Activated CD8-positive, alpha-beta memory T cell treated with anti-CD3 and anti-CD28 coated beads, Interleukin-2, amount 50 U/mL, for 24 hours (primary cell): ENCODE results near the gene C1orf35.

Source experiments
- DNase-seq: peaks from one replicate; pipeline ENCODE4 v3.0.0-alpha.2; 2020; ENCODE audit errors: extremely low read depth

Gene C1orf35

GRCh38 chr1:228079013-228079412 lies 24.1 kb downstream of the C1orf35 start:
- DNase-seq = no peak

GRCh38 chr1:228077565-228078330 lies 25.4 kb downstream of the C1orf35 start:
- no peak for DNase-seq

- no peak for DNase-seq
These were observed 26.2 kb downstream of the C1orf35 start for GRCh38 chr1:228076796-228077430.

GRCh38 chr1:228075801-228076271 lies 27.3 kb downstream of the C1orf35 start:
- no peak for DNase-seq

GRCh38 chr1:228074954-228075730 lies 28.0 kb downstream of the C1orf35 start:
- no peak for DNase-seq

- DNase-seq = no peak
These were observed 29.1 kb downstream of the C1orf35 start for GRCh38 chr1:228073857-228074545.

GRCh38 chr1:228073061-228073856 lies 29.9 kb downstream of the C1orf35 start:
- DNase-seq = no peak

GRCh38 chr1:228072658-228073043 lies 30.5 kb downstream of the C1orf35 start:
- DNase-seq = no peak

GRCh38 chr1:228071839-228072657 lies 31.1 kb downstream of the C1orf35 start:
- DNase-seq = no peak

- DNase-seq = no peak
These were observed 32.3 kb downstream of the C1orf35 start for GRCh38 chr1:228070851-228071250.

GRCh38 chr1:228070173-228070572 lies 33.0 kb downstream of the C1orf35 start:
- DNase-seq = no peak

- no peak for DNase-seq
These were observed 34.8 kb downstream of the C1orf35 start for GRCh38 chr1:228068359-228068758.

- no peak for DNase-seq
These were observed 36.1 kb downstream of the C1orf35 start for GRCh38 chr1:228066891-228067654.

GRCh38 chr1:228066416-228066815 lies 36.7 kb downstream of the C1orf35 start:
- DNase-seq = no peak

GRCh38 chr1:228065543-228066347 lies 37.4 kb downstream of the C1orf35 start:
- DNase-seq = no peak

GRCh38 chr1:228064741-228065542 lies 38.2 kb downstream of the C1orf35 start:
- no peak for DNase-seq

GRCh38 chr1:228064296-228064695 lies 38.8 kb downstream of the C1orf35 start:
- DNase-seq = no peak
